Measurements from ENCODE around the gene SLC2A13.

DNA sequence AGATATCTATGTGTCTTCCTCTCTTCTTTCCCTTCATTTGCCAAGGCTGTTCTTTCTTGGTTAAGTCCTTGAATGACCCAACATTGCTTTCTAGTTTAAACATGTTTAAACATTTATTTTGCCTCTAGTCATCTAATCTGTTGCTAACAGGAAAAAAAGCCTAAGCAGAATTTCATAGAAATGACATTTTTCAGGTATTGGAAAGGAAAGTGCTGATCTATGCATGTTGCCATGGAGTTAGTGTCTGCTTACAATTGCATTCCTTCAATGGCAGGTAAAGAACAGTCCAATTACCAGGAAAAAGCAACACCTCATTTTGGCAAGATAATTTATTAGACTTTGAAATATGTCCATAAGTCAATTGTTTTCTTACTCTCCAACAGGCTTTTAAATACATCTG, 21.5 kb upstream of the SLC2A13 start:
- TF ChIP-seq, protein P1, sequence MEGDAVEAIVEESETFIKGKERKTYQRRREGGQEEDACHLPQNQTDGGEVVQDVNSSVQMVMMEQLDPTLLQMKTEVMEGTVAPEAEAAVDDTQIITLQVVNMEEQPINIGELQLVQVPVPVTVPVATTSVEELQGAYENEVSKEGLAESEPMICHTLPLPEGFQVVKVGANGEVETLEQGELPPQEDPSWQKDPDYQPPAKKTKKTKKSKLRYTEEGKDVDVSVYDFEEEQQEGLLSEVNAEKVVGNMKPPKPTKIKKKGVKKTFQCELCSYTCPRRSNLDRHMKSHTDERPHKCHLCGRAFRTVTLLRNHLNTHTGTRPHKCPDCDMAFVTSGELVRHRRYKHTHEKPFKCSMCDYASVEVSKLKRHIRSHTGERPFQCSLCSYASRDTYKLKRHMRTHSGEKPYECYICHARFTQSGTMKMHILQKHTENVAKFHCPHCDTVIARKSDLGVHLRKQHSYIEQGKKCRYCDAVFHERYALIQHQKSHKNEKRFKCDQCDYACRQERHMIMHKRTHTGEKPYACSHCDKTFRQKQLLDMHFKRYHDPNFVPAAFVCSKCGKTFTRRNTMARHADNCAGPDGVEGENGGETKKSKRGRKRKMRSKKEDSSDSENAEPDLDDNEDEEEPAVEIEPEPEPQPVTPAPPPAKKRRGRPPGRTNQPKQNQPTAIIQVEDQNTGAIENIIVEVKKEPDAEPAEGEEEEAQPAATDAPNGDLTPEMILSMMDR (IDR thresholded peaks at IDR 0.05; ENCODE audit: low read depth, low read length, missing input control) = no peak
- TF ChIP-seq, protein P2, sequence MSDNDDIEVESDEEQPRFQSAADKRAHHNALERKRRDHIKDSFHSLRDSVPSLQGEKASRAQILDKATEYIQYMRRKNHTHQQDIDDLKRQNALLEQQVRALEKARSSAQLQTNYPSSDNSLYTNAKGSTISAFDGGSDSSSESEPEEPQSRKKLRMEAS (IDR thresholded peaks at IDR 0.05) = no peak
- TF ChIP-seq FOXA1 (IDR thresholded peaks at IDR 0.05) (no peak), YY1 (IDR thresholded peaks at IDR 0.05) (no peak), GABPA (IDR thresholded peaks at IDR 0.05 in 1 of 2, conservative IDR thresholded peaks at IDR 0.05 in 1 of 2) (no peak), TAF1 (conservative IDR thresholded peaks at IDR 0.05) (no peak), SP1 (IDR thresholded peaks at IDR 0.05) (no peak), RAD21 (IDR thresholded peaks at IDR 0.05) (no peak)
- TF ChIP-seq, protein P3, sequence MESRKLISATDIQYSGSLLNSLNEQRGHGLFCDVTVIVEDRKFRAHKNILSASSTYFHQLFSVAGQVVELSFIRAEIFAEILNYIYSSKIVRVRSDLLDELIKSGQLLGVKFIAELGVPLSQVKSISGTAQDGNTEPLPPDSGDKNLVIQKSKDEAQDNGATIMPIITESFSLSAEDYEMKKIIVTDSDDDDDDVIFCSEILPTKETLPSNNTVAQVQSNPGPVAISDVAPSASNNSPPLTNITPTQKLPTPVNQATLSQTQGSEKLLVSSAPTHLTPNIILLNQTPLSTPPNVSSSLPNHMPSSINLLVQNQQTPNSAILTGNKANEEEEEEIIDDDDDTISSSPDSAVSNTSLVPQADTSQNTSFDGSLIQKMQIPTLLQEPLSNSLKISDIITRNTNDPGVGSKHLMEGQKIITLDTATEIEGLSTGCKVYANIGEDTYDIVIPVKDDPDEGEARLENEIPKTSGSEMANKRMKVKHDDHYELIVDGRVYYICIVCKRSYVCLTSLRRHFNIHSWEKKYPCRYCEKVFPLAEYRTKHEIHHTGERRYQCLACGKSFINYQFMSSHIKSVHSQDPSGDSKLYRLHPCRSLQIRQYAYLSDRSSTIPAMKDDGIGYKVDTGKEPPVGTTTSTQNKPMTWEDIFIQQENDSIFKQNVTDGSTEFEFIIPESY (IDR thresholded peaks at IDR 0.05) = no peak
